Endothelial cell of umbilical vein (primary cell): Measurements from ENCODE around the gene WDR89. TPM values are rescaled to one million over a fixed set of nuclear protein-coding genes. Genes with fewer than 3 reads are reported as not detected.

Experiments
- BruUV-seq: library from RNA; stranded (reverse); fragments of 400-500 nt; replicated peaks from 2 replicates; lab custom pipeline; 2021; lab: Mats Ljungman, UMichigan
- CTCF ChIA-PET: fragments of 300-600, 350-600 bp; sonication (Branson Sonifier 250); formaldehyde crosslinking; loops from one replicate; lab custom pipeline; 2021; ENCODE audit warnings: antibody characterized with exemption, inconsistent platforms; lab: Charles Lee
- POLR2A ChIA-PET: fragments of 300-600, 350-600 bp; sonication (Branson Sonifier 250); formaldehyde crosslinking; loops from one replicate; lab custom pipeline; 2021; ENCODE audit warnings: antibody characterized with exemption, inconsistent platforms; lab: Charles Lee
- DNase-seq: peaks from one replicate; pipeline ENCODE4 v3.0.0-alpha.2; 2011; ENCODE audit warnings: low read depth, low spot score
- FAIRE-seq: peaks from 2 replicates; lab custom pipeline; 2011; peaks lifted over from hg19 to GRCh38; lab: Jason Lieb, UNC
- H2AFZ ChIP-seq: 2 replicates; pipeline ENCODE4 v1.6.0; 2012; ENCODE audit warnings: low read depth, low read length, control low read depth, inconsistent platforms
- H3K27ac ChIP-seq: 2 replicates; pipeline ENCODE4 v1.5.1; 2011; ENCODE audit warnings: low read depth, mild to moderate bottlenecking, control low read depth, low read length, moderate library complexity; ENCODE audit not compliant: insufficient read depth
- H3K27me3 ChIP-seq, 2 experiments: 2 replicates each; pipeline versions ENCODE4 v1.6.0 to v1.6.1; 2011; ENCODE audit warnings: low read length in 2 of 2, mixed read lengths in 1 of 2; ENCODE audit not compliant: control insufficient read depth in 2 of 2, insufficient read depth in 2 of 2
- H3K36me3 ChIP-seq, 2 experiments: 2 replicates in 1 of 2; 3 replicates in 1 of 2; pipeline ENCODE4 v1.5.1; 2011; ENCODE audit warnings: low read length in 2 of 2, mild to moderate bottlenecking in 1 of 2, moderate library complexity in 1 of 2; ENCODE audit not compliant: control insufficient read depth in 2 of 2, insufficient read depth in 2 of 2; ENCODE audit errors: extremely low read depth in 1 of 2
- H3K4me1 ChIP-seq: 3 replicates; pipeline ENCODE4 v1.5.1; 2011; ENCODE audit warnings: mild to moderate bottlenecking, low read length; ENCODE audit not compliant: control insufficient read depth, insufficient read depth; ENCODE audit errors: extremely low read depth
- H3K4me2 ChIP-seq: 2 replicates; pipeline ENCODE4 v1.6.1; 2011; ENCODE audit warnings: low read length, control low read depth, mixed read lengths; ENCODE audit not compliant: insufficient read depth
- H3K4me3 ChIP-seq, 3 experiments: fragments of 200-600 bp in 1 of 3; sonication (generic), shearing (Covaris generic) in 1 of 3; replicated peaks in 1 of 3; 2 replicates each; pipeline ENCODE4 v1.5.1; 2011 to 2016; ENCODE audit warnings: control low read depth in 3 of 3, low read length in 3 of 3, mild to moderate bottlenecking in 2 of 3, inconsistent platforms in 1 of 3, low read depth in 1 of 3, moderate library complexity in 1 of 3; ENCODE audit not compliant: insufficient read depth in 1 of 3
- H3K79me2 ChIP-seq: 2 replicates; pipeline ENCODE4 v1.6.0; 2012; ENCODE audit warnings: low read length, inconsistent platforms; ENCODE audit not compliant: control insufficient read depth, insufficient read depth
- H3K9ac ChIP-seq: replicated peaks from 2 replicates; pipeline ENCODE3; 2011; ENCODE audit warnings: low read length, control low read depth; ENCODE audit not compliant: insufficient read depth; ENCODE audit errors: extremely low read depth
- H3K9me1 ChIP-seq: replicated peaks from 3 replicates; pipeline ENCODE4 v1.6.0; 2011; ENCODE audit warnings: mild to moderate bottlenecking, low read length; ENCODE audit not compliant: control insufficient read depth, insufficient read depth; ENCODE audit errors: extremely low read depth
- H3K9me3 ChIP-seq: replicated peaks from 2 replicates; pipeline ENCODE4 v1.5.1; 2012; ENCODE audit warnings: low read length, inconsistent platforms; ENCODE audit not compliant: control insufficient read depth, insufficient read depth
- H4K20me1 ChIP-seq: replicated peaks from 2 replicates; pipeline ENCODE3; 2011; ENCODE audit warnings: mild to moderate bottlenecking, low read length; ENCODE audit not compliant: control insufficient read depth, insufficient read depth; ENCODE audit errors: extremely low read depth
- CTCF ChIP-seq, 2 donors: IDR thresholded peaks; 1 replicate in 1 of 2; 2 replicates in 1 of 2; pipeline ENCODE4 v1.5.1; 2011; ENCODE audit warnings: low read length in 2 of 2, mild to moderate bottlenecking in 2 of 2, moderate library complexity in 2 of 2, control low read depth in 1 of 2, inconsistent platforms in 1 of 2, low read depth in 1 of 2; ENCODE audit not compliant: insufficient read depth in 1 of 2; ENCODE audit errors: extremely low read depth in 1 of 2
- FOS ChIP-seq: IDR thresholded peaks from 2 replicates; pipeline ENCODE4 v1.6.1; 2011; ENCODE audit warnings: mild to moderate bottlenecking, low read length, moderate library complexity, borderline replicate concordance; ENCODE audit not compliant: insufficient read depth
- GATA2 ChIP-seq: IDR thresholded peaks from 2 replicates; pipeline ENCODE4 v1.7.0; 2011; ENCODE audit warnings: low read depth, mild to moderate bottlenecking, moderate library complexity, mixed read lengths, low read length; ENCODE audit not compliant: insufficient read length, insufficient read depth
- JUN ChIP-seq: IDR thresholded peaks from 2 replicates; pipeline ENCODE4 v1.6.1; 2011; ENCODE audit warnings: borderline replicate concordance, low read depth; ENCODE audit not compliant: insufficient read length, insufficient read depth
- MAX ChIP-seq: IDR thresholded peaks from 2 replicates; pipeline ENCODE4 v1.6.1; 2011; ENCODE audit not compliant: insufficient read depth, insufficient read length
- POLR2A ChIP-seq: IDR thresholded peaks from 2 replicates; pipeline ENCODE4 v1.6.1; 2012; ENCODE audit warnings: low read depth, mild to moderate bottlenecking, control low read depth, low read length
- POLR2AphosphoS5 ChIP-seq: IDR thresholded peaks from 2 replicates; pipeline ENCODE4 v1.6.1; 2012; ENCODE audit warnings: low read depth, mild to moderate bottlenecking, control low read depth, low read length, moderate library complexity; ENCODE audit not compliant: insufficient read depth
- dilution Hi-C: fragments of 300-500 bp; cut with MboI; formaldehyde crosslinking; loops from one replicate; pipeline ENCODE4 v1.15.0; 2019; ENCODE audit warnings: low sequenced_read_pairs; ENCODE audit not compliant: extremely low pct_ligation_motif_present
- intact Hi-C: fragments of 100-400 bp; cut with micrococcal nuclease; formaldehyde crosslinking; loops from one replicate; pipeline ENCODE4 v1.10.0; 2022
- polyA plus RNA-seq, 4 experiments: library from polyadenylated mRNA; depleted of rRNA in 3 of 4; stranded (reverse) in 3 of 4; unstranded in 1 of 4; fragments of >200 nt; gene quantifications; 2 replicates each; pipeline versions ENCODE4 v1.2.1 to v1.2.3, GENCODE V29; 2011 to 2012; ENCODE audit warnings: missing spikeins in 1 of 4
- total RNA-seq: library from RNA; stranded (reverse); gene quantifications from 2 replicates; pipeline ENCODE4 v1.2.3, GENCODE V29; 2021

The WDR89 gene
- total and polyA plus RNA-seq, 2 donors (not counting 3 experiments of a cell fraction or from before 2014, with no cell fraction given), result 3.5 to 10.7 TPM

GRCh38 chr14:63642229-63642611 is 549 bp upstream of the WDR89 start:
- Histone ChIP-seq H3K27me3 (no peaks in the 10 kb centered on the region), H4K20me1 (no peaks in the 10 kb centered on the region), H3K4me1 (peaks cover 4% of the 10 kb centered on the region), H3K9ac (peak overlapping the region; percentile 89), H3K79me2 (peaks cover 32% of the 10 kb centered on the region), H3K9me1 (no peaks in the 10 kb centered on the region), H3K4me2 (peak overlapping the region; percentile 94), H3K27ac (peak overlapping the region; percentile 80), H3K9me3 (no peaks in the 10 kb centered on the region), H2AFZ (peak overlapping the region; percentile 11), H3K36me3 (no peaks in the 10 kb centered on the region), H3K4me3 (peak overlapping the region; percentile 4 to 95 (median 93))
- peak; percentile 94 for FAIRE-seq
- TSS peak; percentile 72 for BruUV-seq
- peak; percentile 96 for DNase-seq
- CTCF ChIA-PET, result interaction anchor here (0.5 to 4.3 kb wide), 22 partner anchors 8 to 1528 kb away, joined by 3 to 24 read pairs (median 5); partner anchors contain the start of genes PPP2R5E and SGPP1
- intact Hi-C loops (loop anchor here (1.0 to 10.0 kb wide), 4 partner anchors 85 to 863 kb away; partner anchors contain the start of genes SYNE2, ZBTB1 and ZBTB25), dilution Hi-C loops (no loop called here)
- TF ChIP-seq POLR2A (peak; percentile 22), MAX (no peak)
- POLR2A ChIA-PET, result interaction anchor here (1.1 kb wide), 1 partner anchor 83 kb away, joined by 3 read pairs; no protein-coding TSS in a partner anchor

GRCh38 chr14:63638493-63638892 is 3.2 kb downstream of the WDR89 start:
- H3K9me3 ChIP-seq, result no peaks in the 10 kb centered on the region
- POLR2A ChIA-PET, result no interaction called here
- H3K27me3 ChIP-seq, result no peaks in the 10 kb centered on the region
- H3K9me1 ChIP-seq, result no peaks in the 10 kb centered on the region
- TF ChIP-seq GATA2, result no peak
- no peak for TF ChIP-seq FOS
- TF ChIP-seq JUN, result no peak
- TF ChIP-seq MAX, result no peak
- no peak for TF ChIP-seq CTCF (IDR thresholded peaks at IDR 0.05; ENCODE audit: extremely low read depth in 1 of 2, insufficient read depth in 1 of 2, low read depth in 1 of 2, low read length in 2 of 2)
- no peak for TF ChIP-seq POLR2AphosphoS5
- no peak for DNase-seq
- FAIRE-seq, result no peak
- H3K4me3 ChIP-seq, result no peak overlapping the region
- H3K4me2 ChIP-seq, result no peak overlapping the region
- H4K20me1 ChIP-seq, result no peaks in the 10 kb centered on the region
- CTCF ChIA-PET, result no interaction called here
- intact Hi-C loops, result no loop called here
- no peak overlapping the region for H3K27ac ChIP-seq
- no peaks in the 10 kb centered on the region for H3K36me3 ChIP-seq
- no TSS peak for BruUV-seq
- H3K79me2 ChIP-seq, result peaks cover 50% of the 10 kb centered on the region
- peaks cover 4% of the 10 kb centered on the region for H3K4me1 ChIP-seq
- dilution Hi-C loops, result no loop called here
- H2AFZ ChIP-seq, result no peak overlapping the region
- no peak overlapping the region for H3K9ac ChIP-seq
